Tibial nerve (tissue), 3 donors: ENCODE data around the gene RGS6.

Source experiments
- CTCF ChIP-seq, 5 experiments: fragments of 200-600 bp in 3 of 5; fragments of 450-650 bp in 2 of 5; sonication (generic) in 3 of 5; IDR thresholded peaks; one replicate each; pipeline ENCODE4 v1.5.1; 2016 to 2019; ENCODE audit warnings: antibody characterized with exemption in 5 of 5, mild to moderate bottlenecking in 3 of 5, moderate library complexity in 2 of 5
- POLR2A ChIP-seq, 2 donors: fragments of 450-650 bp; IDR thresholded peaks; one replicate each; pipeline ENCODE4 v1.6.1; 2017; ENCODE audit warnings: antibody characterized with exemption in 2 of 2, mild to moderate bottlenecking in 2 of 2, moderate library complexity in 2 of 2

- TF ChIP-seq CTCF (IDR thresholded peaks at IDR 0.05) = no peak
- no peak for TF ChIP-seq POLR2A (IDR thresholded peaks at IDR 0.05)
Observed at GRCh38 chr14:72404998-72405397, 472.8 kb downstream of the RGS6 start.
